GM23338 (cell line): ENCODE data around the gene FKBP1B. TPM values are rescaled to one million over a fixed set of nuclear protein-coding genes. Genes with fewer than 3 reads are reported as not detected.

Source experiments
- CREB1 ChIP-seq: fragments of 250-450 bp; sonication (Bioruptor Pico); IDR thresholded peaks from 2 replicates; pipeline ENCODE4 v1.5.0; 2020; ENCODE audit warnings: low read depth, mild to moderate bottlenecking, moderate library complexity
- CTCF ChIP-seq, 2 experiments: fragments of 200-600 bp in 1 of 2; sonication (generic) in 1 of 2; conservative IDR thresholded peaks; 2 replicates each; pipeline versions ENCODE4 v1.5.1 to v1.6.1; 2016 to 2017; ENCODE audit warnings: antibody characterized with exemption in 2 of 2, low read depth in 2 of 2, mild to moderate bottlenecking in 2 of 2, moderate library complexity in 1 of 2
- EZH2 ChIP-seq: fragments of 200-600 bp; sonication (generic); IDR thresholded peaks from one replicate; pipeline ENCODE4 v1.8.0; 2017; ENCODE audit warnings: antibody characterized with exemption, mild to moderate bottlenecking, low read depth; ENCODE audit not compliant: unreplicated experiment
- JUNB ChIP-seq: IDR thresholded peaks from one replicate; pipeline ENCODE4 v1.6.1; 2016; ENCODE audit warnings: antibody characterized with exemption; ENCODE audit not compliant: unreplicated experiment
- NANOG ChIP-seq: IDR thresholded peaks from 2 replicates; pipeline ENCODE4 v1.6.1; 2016; ENCODE audit warnings: antibody characterized with exemption, borderline replicate concordance
- ZNF331 ChIP-seq: fragments of 250-450 bp; sonication (Bioruptor Pico); IDR thresholded peaks from 2 replicates; pipeline ENCODE4 v1.5.0; 2020; ENCODE audit warnings: low read depth, mild to moderate bottlenecking, moderate library complexity
- polyA plus RNA-seq: library from polyadenylated mRNA; unstranded; fragments of >200 nt; fragmentation: Nextera tagmentation; extraction: Ambion mirVana; gene quantifications from 2 replicates; pipeline ENCODE4 v1.2.1, GENCODE V29; 2016
- total RNA-seq: library from RNA; depleted of rRNA; stranded (reverse); fragments of >200 nt; shearing (Covaris generic); gene quantifications from 2 replicates; pipeline ENCODE4 v1.2.3, GENCODE V29; 2014
- TF ChIP-seq, protein P1 (sequence below): fragments of 250-450 bp; sonication (Bioruptor Pico); IDR thresholded peaks from 2 replicates; pipeline ENCODE4 v1.5.0; 2020; ENCODE audit warnings: mild to moderate bottlenecking, moderate library complexity
- TF ChIP-seq, protein P2 (sequence below): IDR thresholded peaks from one replicate; pipeline ENCODE4 v1.6.1; 2018; ENCODE audit warnings: antibody characterized with exemption; ENCODE audit not compliant: unreplicated experiment

The FKBP1B gene
- total and polyA plus RNA-seq, 2 experiments from 2014 or later: 48.2 to 77.1 TPM

DNA sequence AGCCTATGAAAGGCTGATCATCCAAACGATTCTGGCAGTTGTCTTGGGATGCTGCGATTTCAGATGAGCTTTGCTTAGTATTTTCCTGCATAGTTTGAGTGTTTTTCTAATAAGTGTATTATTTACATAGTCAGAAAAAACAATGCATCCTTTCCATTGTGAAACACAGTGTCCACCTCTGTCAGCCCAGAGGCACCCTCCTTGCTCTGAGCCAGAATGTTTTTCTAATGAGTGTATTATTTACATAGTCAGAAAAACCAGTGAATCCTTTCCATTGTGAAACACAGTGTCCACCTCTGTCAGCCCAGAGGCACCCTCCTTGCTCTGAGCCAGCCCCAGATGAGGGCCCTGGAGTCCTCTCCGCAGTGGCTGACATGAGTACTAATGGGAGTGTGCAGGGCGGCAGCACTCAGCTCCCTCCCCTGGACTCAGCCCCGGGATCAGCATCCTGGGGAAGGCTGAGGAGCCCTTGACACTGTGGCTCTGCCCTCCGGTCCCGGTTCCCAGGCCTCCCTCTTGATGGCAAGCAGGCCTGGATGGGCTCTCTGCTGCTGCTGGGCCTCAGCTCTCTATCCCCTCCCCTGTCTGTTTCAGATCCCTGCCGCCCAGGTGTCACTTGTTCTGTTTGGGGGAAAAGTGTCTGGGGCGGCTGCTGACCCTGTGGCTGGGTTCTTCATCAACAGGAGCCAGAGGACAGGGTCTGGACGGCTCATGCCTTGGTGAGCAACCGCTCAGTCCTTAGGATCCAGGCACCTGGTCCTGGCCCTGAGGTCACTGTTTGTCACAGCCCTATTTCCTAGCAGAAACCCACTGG lies 33.8 kb upstream of the FKBP1B start (continued):
- TF ChIP-seq, protein P1, sequence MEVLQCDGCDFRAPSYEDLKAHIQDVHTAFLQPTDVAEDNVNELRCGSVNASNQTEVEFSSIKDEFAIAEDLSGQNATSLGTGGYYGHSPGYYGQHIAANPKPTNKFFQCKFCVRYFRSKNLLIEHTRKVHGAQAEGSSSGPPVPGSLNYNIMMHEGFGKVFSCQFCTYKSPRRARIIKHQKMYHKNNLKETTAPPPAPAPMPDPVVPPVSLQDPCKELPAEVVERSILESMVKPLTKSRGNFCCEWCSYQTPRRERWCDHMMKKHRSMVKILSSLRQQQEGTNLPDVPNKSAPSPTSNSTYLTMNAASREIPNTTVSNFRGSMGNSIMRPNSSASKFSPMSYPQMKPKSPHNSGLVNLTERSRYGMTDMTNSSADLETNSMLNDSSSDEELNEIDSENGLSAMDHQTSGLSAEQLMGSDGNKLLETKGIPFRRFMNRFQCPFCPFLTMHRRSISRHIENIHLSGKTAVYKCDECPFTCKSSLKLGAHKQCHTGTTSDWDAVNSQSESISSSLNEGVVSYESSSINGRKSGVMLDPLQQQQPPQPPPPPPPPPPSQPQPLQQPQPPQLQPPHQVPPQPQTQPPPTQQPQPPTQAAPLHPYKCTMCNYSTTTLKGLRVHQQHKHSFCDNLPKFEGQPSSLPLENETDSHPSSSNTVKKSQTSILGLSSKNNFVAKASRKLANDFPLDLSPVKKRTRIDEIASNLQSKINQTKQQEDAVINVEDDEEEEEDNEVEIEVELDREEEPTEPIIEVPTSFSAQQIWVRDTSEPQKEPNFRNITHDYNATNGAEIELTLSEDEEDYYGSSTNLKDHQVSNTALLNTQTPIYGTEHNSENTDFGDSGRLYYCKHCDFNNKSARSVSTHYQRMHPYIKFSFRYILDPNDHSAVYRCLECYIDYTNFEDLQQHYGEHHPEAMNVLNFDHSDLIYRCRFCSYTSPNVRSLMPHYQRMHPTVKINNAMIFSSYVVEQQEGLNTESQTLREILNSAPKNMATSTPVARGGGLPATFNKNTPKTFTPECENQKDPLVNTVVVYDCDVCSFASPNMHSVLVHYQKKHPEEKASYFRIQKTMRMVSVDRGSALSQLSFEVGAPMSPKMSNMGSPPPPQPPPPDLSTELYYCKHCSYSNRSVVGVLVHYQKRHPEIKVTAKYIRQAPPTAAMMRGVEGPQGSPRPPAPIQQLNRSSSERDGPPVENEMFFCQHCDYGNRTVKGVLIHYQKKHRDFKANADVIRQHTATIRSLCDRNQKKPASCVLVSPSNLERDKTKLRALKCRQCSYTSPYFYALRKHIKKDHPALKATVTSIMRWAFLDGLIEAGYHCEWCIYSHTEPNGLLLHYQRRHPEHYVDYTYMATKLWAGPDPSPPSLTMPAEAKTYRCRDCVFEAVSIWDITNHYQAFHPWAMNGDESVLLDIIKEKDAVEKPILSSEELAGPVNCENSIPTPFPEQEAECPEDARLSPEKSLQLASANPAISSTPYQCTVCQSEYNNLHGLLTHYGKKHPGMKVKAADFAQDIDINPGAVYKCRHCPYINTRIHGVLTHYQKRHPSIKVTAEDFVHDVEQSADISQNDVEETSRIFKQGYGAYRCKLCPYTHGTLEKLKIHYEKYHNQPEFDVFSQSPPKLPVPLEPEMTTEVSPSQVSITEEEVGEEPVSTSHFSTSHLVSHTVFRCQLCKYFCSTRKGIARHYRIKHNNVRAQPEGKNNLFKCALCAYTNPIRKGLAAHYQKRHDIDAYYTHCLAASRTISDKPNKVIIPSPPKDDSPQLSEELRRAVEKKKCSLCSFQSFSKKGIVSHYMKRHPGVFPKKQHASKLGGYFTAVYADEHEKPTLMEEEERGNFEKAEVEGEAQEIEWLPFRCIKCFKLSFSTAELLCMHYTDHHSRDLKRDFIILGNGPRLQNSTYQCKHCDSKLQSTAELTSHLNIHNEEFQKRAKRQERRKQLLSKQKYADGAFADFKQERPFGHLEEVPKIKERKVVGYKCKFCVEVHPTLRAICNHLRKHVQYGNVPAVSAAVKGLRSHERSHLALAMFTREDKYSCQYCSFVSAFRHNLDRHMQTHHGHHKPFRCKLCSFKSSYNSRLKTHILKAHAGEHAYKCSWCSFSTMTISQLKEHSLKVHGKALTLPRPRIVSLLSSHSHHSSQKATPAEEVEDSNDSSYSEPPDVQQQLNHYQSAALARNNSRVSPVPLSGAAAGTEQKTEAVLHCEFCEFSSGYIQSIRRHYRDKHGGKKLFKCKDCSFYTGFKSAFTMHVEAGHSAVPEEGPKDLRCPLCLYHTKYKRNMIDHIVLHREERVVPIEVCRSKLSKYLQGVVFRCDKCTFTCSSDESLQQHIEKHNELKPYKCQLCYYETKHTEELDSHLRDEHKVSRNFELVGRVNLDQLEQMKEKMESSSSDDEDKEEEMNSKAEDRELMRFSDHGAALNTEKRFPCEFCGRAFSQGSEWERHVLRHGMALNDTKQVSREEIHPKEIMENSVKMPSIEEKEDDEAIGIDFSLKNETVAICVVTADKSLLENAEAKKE (CRISPR knock-in tag): no peak
- TF ChIP-seq NANOG: no peak
- TF ChIP-seq ZNF331: no peak
- TF ChIP-seq JUNB: no peak
- TF ChIP-seq CREB1 (CRISPR knock-in tag): no peak
- TF ChIP-seq CTCF (conservative IDR thresholded peaks at IDR 0.05; ENCODE audit: low read depth in 2 of 2): no peak
- no peak for TF ChIP-seq EZH2
- TF ChIP-seq, protein P2, sequence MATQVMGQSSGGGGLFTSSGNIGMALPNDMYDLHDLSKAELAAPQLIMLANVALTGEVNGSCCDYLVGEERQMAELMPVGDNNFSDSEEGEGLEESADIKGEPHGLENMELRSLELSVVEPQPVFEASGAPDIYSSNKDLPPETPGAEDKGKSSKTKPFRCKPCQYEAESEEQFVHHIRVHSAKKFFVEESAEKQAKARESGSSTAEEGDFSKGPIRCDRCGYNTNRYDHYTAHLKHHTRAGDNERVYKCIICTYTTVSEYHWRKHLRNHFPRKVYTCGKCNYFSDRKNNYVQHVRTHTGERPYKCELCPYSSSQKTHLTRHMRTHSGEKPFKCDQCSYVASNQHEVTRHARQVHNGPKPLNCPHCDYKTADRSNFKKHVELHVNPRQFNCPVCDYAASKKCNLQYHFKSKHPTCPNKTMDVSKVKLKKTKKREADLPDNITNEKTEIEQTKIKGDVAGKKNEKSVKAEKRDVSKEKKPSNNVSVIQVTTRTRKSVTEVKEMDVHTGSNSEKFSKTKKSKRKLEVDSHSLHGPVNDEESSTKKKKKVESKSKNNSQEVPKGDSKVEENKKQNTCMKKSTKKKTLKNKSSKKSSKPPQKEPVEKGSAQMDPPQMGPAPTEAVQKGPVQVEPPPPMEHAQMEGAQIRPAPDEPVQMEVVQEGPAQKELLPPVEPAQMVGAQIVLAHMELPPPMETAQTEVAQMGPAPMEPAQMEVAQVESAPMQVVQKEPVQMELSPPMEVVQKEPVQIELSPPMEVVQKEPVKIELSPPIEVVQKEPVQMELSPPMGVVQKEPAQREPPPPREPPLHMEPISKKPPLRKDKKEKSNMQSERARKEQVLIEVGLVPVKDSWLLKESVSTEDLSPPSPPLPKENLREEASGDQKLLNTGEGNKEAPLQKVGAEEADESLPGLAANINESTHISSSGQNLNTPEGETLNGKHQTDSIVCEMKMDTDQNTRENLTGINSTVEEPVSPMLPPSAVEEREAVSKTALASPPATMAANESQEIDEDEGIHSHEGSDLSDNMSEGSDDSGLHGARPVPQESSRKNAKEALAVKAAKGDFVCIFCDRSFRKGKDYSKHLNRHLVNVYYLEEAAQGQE: no peak
